PC-9 (cell line): Measurements from ENCODE around the gene KIF2C. TPM values are rescaled to one million over a fixed set of nuclear protein-coding genes. Genes with fewer than 3 reads are reported as not detected.

ENCODE experiments used
- BruUV-seq: library from RNA; stranded (reverse); fragments of 400-500 nt; replicated peaks from 2 replicates; lab custom pipeline; 2021; lab: Mats Ljungman, UMichigan
- CTCF ChIA-PET: fragments of 300-600 bp; sonication (Branson Sonifier 250); formaldehyde crosslinking; loops from one replicate; lab custom pipeline; 2022; ENCODE audit warnings: antibody characterized with exemption; lab: Charles Lee
- POLR2A ChIA-PET: fragments of 300-600 bp; sonication (Branson Sonifier 250); formaldehyde crosslinking; loops from one replicate; lab custom pipeline; 2022; ENCODE audit warnings: antibody characterized with exemption; ENCODE audit not compliant: unreplicated experiment; lab: Charles Lee
- DNase-seq, 2 experiments: peaks; one replicate each; pipeline versions ENCODE4 v3.0.0 to v3.0.0-alpha.2; 2015 to 2022; ENCODE audit warnings: mixed read lengths in 1 of 2
- H2AFZ ChIP-seq: fragments of 200-600 bp; sonication (generic); 2 replicates; pipeline ENCODE4 v1.8.1; 2017; ENCODE audit warnings: antibody characterized with exemption
- H3F3A ChIP-seq: fragments of 200-600 bp; sonication (generic); 2 replicates; pipeline ENCODE4 v1.8.1; 2017; ENCODE audit warnings: antibody characterized with exemption, mild to moderate bottlenecking, low read depth; ENCODE audit not compliant: insufficient read depth
- H3K27ac ChIP-seq: fragments of 200-600 bp; sonication (generic); 2 replicates; pipeline ENCODE4 v1.6.1; 2016; ENCODE audit warnings: mixed run types
- H3K27me3 ChIP-seq: fragments of 200-600 bp; sonication (generic); 2 replicates; pipeline ENCODE4 v1.6.1; 2016; ENCODE audit warnings: low read depth, mixed run types; ENCODE audit not compliant: insufficient read depth
- H3K36me3 ChIP-seq: fragments of 200-600 bp; sonication (generic); 2 replicates; pipeline ENCODE4 v1.6.1; 2016; ENCODE audit warnings: low read depth, mixed run types
- H3K4me1 ChIP-seq: fragments of 200-600 bp; sonication (generic); replicated peaks from 2 replicates; pipeline ENCODE4 v1.6.1; 2016; ENCODE audit warnings: mixed run types; ENCODE audit not compliant: insufficient read depth
- H3K4me2 ChIP-seq: fragments of 200-600 bp; sonication (generic); 2 replicates; pipeline ENCODE4 v1.6.1; 2017; ENCODE audit warnings: mixed run types
- H3K4me3 ChIP-seq: fragments of 200-600 bp; sonication (generic); 2 replicates; pipeline ENCODE4 v1.6.1; 2016; ENCODE audit warnings: mixed run types
- H3K79me2 ChIP-seq: fragments of 200-600 bp; sonication (generic); 2 replicates; pipeline ENCODE4 v1.6.1; 2017; ENCODE audit warnings: low read depth, mixed run types
- H3K9me2 ChIP-seq: fragments of 200-600 bp; sonication (generic); 2 replicates; pipeline ENCODE4 v1.8.1; 2017; ENCODE audit warnings: mild to moderate bottlenecking; ENCODE audit not compliant: insufficient read depth
- H3K9me3 ChIP-seq: fragments of 200-600 bp; sonication (generic); 2 replicates; pipeline ENCODE4 v1.8.1; 2016; ENCODE audit warnings: low read depth; ENCODE audit not compliant: insufficient read depth
- H4K20me1 ChIP-seq: fragments of 200-600 bp; sonication (generic); 2 replicates; pipeline ENCODE4 v1.8.1; 2017; ENCODE audit not compliant: insufficient read depth
- EZH2 ChIP-seq: fragments of 200-600 bp; sonication (generic); IDR thresholded peaks from 2 replicates; pipeline ENCODE4 v1.8.0; 2017; ENCODE audit warnings: antibody characterized with exemption, low read depth
- intact Hi-C: fragments of 100-400 bp; cut with micrococcal nuclease; formaldehyde crosslinking; loops from one replicate; pipeline ENCODE4 v1.10.0; 2022; ENCODE audit not compliant: unreplicated experiment
- total RNA-seq: library from RNA; stranded (reverse); gene quantifications from 2 replicates; pipeline ENCODE4 v1.2.3, GENCODE V29; 2021
- TF ChIP-seq, protein P1 (sequence below): fragments of 200-600 bp; sonication (generic); conservative IDR thresholded peaks from 2 replicates; pipeline ENCODE4 v1.6.1; 2017; ENCODE audit warnings: mixed run types, antibody characterized with exemption, mild to moderate bottlenecking, moderate library complexity

The KIF2C gene
- total RNA-seq, 1 experiment from 2014 or later = 119 TPM

DNA sequence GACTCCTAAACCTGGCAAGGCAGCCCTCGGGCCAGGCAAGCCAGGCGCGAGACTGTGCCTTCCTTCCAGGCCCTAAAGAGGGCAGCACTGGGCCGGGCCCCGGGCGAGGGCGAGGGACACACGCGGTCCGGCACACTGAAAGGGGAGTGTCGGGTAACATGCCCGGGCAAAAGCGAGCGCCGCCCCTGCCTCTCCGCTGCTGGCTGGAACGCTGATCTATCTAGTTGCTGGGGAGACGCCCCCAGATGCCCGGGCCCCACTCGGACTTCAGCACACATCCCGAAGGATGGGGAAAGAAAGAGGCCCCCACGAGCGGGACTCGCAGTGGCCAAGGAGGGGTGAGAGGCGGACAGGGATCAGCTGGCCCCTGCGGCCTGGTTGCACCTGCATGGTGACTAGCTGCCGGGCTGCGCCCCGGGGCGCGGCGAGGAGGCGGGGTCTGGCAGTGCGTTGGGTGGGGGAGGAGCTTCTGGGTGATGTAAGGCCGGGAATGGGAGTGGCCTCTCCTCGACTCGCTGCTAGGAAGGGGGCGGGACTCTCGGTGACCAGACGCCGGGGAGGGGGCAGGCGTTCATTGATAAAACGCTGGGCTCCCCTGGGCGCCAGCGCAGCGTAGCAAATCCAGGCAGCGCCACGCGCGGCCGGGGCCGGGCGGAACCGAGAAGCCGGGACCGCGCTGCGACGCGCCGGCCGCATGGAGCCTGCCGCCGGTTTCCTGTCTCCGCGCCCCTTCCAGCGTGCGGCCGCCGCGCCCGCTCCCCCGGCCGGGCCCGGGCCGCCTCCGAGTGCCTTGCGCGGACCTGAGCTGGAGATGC lies 60.3 kb downstream of the KIF2C start, which contains the start of gene PLK3:
TSS of gene PLK3 (plus strand) at position 608 of the 815 bp plus-strand sequence. CDS start at position 695, 87 bp downstream.
- intact Hi-C loops = loop anchor here (2.0 to 10.0 kb wide), 4 partner anchors 37 to 785 kb away; partner anchors contain the start of genes KIF2C, NASP, RNU5D-1 and SLC6A9
- peak within 1 kb of the TSS; percentile 72; the same call in 1 of the 2 replicates for H2AFZ ChIP-seq

DNA sequence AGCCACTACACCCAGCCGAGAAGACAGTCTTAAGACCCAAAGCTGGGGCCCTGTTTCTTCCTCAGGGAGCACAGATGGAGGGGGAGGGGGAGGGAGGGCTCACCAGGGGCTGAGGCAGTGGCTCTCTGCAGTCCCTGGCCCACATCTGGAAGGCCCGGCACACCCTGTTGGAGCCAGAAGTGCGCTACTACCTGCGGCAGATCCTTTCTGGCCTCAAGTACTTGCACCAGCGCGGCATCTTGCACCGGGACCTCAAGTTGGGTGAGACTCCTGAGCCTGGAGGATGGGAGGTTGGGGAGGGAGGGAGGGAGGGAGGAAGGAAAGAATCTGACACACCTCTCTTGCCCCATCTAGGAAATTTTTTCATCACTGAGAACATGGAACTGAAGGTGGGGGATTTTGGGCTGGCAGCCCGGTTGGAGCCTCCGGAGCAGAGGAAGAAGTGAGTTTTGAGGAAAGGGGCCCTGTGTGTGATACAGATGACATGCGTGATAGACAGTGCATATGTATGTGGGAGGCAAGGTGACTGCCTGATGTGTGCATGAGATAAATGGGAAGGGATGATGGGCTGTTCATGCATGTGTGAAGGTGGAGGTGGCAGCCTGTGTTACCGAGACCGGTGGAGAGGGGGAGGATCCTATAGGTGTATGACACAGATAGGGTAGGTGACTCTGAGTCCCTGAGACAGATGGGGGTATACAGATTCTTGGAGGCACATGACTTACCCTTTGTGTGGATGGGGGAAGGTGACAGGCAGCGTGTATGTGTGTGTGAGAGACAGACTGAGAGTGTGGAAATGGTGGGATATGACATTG lies 62.1 kb downstream of the KIF2C start:
- Histone ChIP-seq H3K36me3 (peaks cover 10% of the 10 kb centered on the region; the same call in 1 of the 2 replicates), H2AFZ (no peak overlapping the region), H3K4me2 (peak overlapping the region; percentile 94), H3K4me3 (peak overlapping the region; percentile 82), H4K20me1 (no peaks in the 10 kb centered on the region), H3K27me3 (no peaks in the 10 kb centered on the region), H3K27ac (peak overlapping the region; percentile 81), H3K9me2 (no peaks in the 10 kb centered on the region), H3K4me1 (peaks cover 59% of the 10 kb centered on the region), H3K9me3 (no peaks in the 10 kb centered on the region), H3F3A (peaks cover 61% of the 10 kb centered on the region), H3K79me2 (peaks cover 41% of the 10 kb centered on the region)
- no TSS peak for BruUV-seq
- DNase-seq = peak in 1 of 2 experiments; percentile 59
- no peak for TF ChIP-seq EZH2
- TF ChIP-seq, protein P1, sequence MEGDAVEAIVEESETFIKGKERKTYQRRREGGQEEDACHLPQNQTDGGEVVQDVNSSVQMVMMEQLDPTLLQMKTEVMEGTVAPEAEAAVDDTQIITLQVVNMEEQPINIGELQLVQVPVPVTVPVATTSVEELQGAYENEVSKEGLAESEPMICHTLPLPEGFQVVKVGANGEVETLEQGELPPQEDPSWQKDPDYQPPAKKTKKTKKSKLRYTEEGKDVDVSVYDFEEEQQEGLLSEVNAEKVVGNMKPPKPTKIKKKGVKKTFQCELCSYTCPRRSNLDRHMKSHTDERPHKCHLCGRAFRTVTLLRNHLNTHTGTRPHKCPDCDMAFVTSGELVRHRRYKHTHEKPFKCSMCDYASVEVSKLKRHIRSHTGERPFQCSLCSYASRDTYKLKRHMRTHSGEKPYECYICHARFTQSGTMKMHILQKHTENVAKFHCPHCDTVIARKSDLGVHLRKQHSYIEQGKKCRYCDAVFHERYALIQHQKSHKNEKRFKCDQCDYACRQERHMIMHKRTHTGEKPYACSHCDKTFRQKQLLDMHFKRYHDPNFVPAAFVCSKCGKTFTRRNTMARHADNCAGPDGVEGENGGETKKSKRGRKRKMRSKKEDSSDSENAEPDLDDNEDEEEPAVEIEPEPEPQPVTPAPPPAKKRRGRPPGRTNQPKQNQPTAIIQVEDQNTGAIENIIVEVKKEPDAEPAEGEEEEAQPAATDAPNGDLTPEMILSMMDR = no peak
- intact Hi-C loops = loop anchor here (1.0 to 10.0 kb wide), 5 partner anchors 18 to 783 kb away; partner anchors contain the start of genes KIF2C, NASP, RNU5D-1 and SLC6A9
- ChIA-PET CTCF (interaction anchor here (0.7 to 1.0 kb wide), 2 partner anchors 81 to 209 kb away, joined by 4 to 13 read pairs; no protein-coding TSS in a partner anchor), POLR2A (interaction anchor here (0.6 kb wide), 1 partner anchor 26 kb away, joined by 3 read pairs; the partner anchor contains the start of gene RPS8)

More for the DNA sequence above, 60.3 kb downstream of the KIF2C start, which contains the start of gene PLK3:
- H3K79me2 ChIP-seq = peaks cover 32% of the 10 kb centered on the region
- no peaks in the 10 kb centered on the region for H3K27me3 ChIP-seq
- POLR2A ChIA-PET = interaction anchor here (0.5 to 1.0 kb wide), 16 partner anchors 9 to 758 kb away, joined by 3 to 31 read pairs (median 5); partner anchors contain the start of genes AKR1A1, BTBD19, TESK2 and UROD
- CTCF ChIA-PET = interaction anchor here (0.6 to 1.5 kb wide), 11 partner anchors 9 to 855 kb away, joined by 3 to 10 read pairs (median 4); partner anchors contain the start of genes BTBD19, HECTD3 and UROD
- H3K4me2 ChIP-seq = peak within 1 kb of the TSS; percentile 94
- TF ChIP-seq EZH2 = no peak
- TF ChIP-seq, protein P1 = peak; percentile 88
- BruUV-seq = TSS peak; percentile 22
- peaks cover under 1% of the 10 kb centered on the region; the same call in 1 of the 2 replicates for H3K36me3 ChIP-seq
- H4K20me1 ChIP-seq = no peaks in the 10 kb centered on the region
- peaks cover 52% of the 10 kb centered on the region for H3F3A ChIP-seq
- DNase-seq = peak; percentile 88 to 99
- peaks cover 45% of the 10 kb centered on the region for H3K4me1 ChIP-seq
- H3K9me3 ChIP-seq = no peaks in the 10 kb centered on the region
- no peaks in the 10 kb centered on the region for H3K9me2 ChIP-seq
- peak within 1 kb of the TSS; percentile 81 for H3K27ac ChIP-seq
- peak within 1 kb of the TSS; percentile 82 for H3K4me3 ChIP-seq
